ENCODE measurements around the gene ABCC8.
A peak's percentile ranks its signal among the peaks of the same experiment; 100 is the strongest.

ABCC8 gene

DNA sequence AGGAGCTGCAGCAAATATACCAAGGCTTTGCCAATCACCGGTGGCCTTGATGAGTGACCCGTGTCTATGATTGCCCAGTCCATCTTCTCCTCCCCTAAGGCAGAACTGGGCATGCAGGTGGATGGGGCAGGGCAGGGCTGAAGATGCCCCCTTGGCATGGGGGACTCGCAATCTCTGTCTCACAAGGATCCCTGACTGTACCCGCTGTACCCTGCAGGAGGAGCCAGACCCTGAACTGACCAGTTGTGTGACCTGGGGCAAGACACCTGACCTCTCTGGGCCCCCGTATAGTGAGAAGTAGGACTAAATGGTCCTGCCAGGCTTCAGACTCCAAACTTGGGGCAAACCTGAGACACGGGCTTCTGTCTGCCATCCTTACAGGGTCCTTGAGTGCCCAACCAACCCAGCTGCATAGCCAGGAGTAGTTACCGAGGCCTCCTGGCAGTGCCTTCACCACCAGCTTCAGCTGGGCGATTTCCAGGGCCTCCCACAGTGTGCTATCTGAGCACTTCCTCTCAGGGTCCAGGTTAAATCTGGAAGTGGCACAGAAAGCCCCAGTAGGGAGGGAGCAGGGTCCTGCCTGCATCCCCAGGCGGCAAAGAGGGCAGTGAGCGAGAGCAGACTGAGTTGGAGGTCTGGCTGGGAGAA lies 81.8 kb downstream of the ABCC8 start:
- ATAC-seq (replicated peaks) (no peak), DNase-seq (no peak)
- Mint-ChIP-seq H3K4me3 (no peak overlapping the region), H3K9me3 (no peaks in the 10 kb centered on the region), H3K36me3 (no peaks in the 10 kb centered on the region), H3K27me3 (peaks cover 0 to 17% of the 10 kb centered on the region in 2 donors), H3K4me1 (peaks cover 16 to 25% of the 10 kb centered on the region in 2 donors), H3K27ac (no peak overlapping the region)

DNA sequence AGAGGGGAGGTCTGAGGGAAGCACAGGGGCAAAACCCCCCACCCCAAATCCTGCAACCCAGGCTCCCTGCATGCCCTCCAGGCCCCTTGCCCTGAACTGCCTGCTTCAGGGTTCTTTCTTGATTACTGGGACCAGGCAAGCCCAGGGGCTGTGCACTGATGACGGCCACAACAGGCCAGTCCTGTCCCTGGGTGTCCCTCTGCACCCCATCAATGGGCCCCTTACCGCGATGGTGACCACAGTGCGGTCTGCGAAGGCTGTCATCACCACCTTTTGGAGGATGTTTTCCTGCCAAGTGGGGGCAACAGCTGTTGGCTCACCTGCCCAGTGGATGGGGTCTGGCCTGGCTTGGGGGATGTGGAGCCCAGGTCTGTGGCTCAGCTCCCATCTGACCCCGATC lies 83.2 kb downstream of the ABCC8 start:
- no peaks in the 10 kb centered on the region for H3K9me3 Mint-ChIP-seq
- H3K4me3 Mint-ChIP-seq, result no peak overlapping the region
- H3K4me1 Mint-ChIP-seq, result peaks cover 17 to 33% of the 10 kb centered on the region in 2 donors
- H3K36me3 Mint-ChIP-seq, result no peaks in the 10 kb centered on the region
- DNase-seq (no peak), ATAC-seq (replicated peaks) (no peak)
- H3K27me3 Mint-ChIP-seq, result peaks cover 5 to 22% of the 10 kb centered on the region in 2 donors
- H3K27ac Mint-ChIP-seq, result no peak overlapping the region

DNA sequence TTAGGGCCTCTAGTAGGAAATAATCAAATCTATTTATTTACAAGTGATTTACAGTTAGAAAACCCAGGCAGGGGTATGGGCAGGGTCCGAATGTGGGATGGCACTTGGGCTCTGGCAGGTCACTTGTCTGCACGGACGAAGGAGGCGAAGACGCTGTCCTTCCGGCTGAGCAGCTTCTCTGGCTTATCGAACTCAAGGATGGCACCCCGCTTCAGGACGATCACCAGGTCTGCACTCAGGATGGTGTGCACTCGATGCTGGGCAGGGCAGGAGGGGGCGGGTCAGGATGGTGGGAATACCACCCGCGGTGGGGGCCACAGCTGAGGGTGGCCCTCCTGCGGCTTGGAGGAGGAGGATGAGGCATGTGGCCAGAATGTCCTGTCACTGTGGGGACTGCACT lies 83.8 kb downstream of the ABCC8 start:
- no peak overlapping the region for H3K4me3 Mint-ChIP-seq
- DNase-seq, result no peak
- no peak overlapping the region for H3K27ac Mint-ChIP-seq

DNA sequence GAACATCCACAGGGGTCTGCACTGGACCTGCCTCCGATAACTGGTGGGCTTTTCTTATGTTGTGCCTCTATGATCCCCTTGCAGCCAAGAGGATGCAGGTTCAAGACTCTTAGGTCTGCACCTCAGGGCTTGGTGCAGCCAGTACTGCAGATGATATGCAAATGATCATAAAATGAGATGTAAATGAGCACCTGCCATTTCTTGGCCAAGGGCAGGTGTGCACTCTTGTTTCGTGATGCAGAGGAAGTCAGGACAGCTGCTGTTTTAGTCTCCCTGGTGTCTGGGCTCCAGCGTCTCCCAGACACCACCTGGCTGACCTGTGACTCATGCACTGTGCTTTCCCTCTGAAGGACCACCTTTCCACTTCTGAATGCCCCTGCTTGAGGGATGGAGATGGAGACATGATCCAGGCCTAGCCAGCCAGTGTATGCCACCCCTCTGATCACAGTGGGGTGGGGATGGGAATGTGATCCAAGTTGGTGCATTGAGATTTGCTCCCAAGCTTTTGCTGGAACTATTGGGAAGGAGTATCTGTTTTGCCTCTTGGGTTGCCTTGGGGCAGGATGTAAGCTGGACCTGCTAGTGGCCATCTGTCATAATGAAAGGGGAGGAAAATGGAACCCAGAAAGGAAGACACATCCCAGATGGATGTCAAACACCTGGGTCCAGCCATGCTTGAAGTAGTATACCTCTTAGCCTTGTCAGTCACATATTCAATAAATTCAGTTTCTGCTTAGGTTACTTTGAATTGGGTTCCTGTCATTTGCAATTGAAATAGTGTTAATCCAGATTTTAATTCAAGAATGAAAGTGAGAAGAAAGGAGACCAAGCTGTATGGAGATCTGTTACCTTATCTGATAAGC lies 84.9 kb downstream of the ABCC8 start:
- DNase-seq (no peak), ATAC-seq (replicated peaks) (peak; percentile 34 to 39)
- H3K36me3 Mint-ChIP-seq, result peaks cover 0 to 9% of the 10 kb centered on the region in 2 donors
- peaks cover 15 to 31% of the 10 kb centered on the region in 2 donors for H3K27me3 Mint-ChIP-seq
- H3K27ac Mint-ChIP-seq, result peak overlapping the region; percentile 21
- H3K4me3 Mint-ChIP-seq, result no peak overlapping the region
- no peaks in the 10 kb centered on the region for H3K9me3 Mint-ChIP-seq
- H3K4me1 Mint-ChIP-seq, result peaks cover 22 to 51% of the 10 kb centered on the region in 2 donors

More for the DNA sequence above, 83.8 kb downstream of the ABCC8 start:
- H3K36me3 Mint-ChIP-seq, result no peaks in the 10 kb centered on the region
- peaks cover 18 to 39% of the 10 kb centered on the region in 2 donors for H3K4me1 Mint-ChIP-seq
- peaks cover 6 to 21% of the 10 kb centered on the region in 2 donors for H3K27me3 Mint-ChIP-seq
- no peaks in the 10 kb centered on the region for H3K9me3 Mint-ChIP-seq
- ATAC-seq (replicated peaks), result no peak

DNA sequence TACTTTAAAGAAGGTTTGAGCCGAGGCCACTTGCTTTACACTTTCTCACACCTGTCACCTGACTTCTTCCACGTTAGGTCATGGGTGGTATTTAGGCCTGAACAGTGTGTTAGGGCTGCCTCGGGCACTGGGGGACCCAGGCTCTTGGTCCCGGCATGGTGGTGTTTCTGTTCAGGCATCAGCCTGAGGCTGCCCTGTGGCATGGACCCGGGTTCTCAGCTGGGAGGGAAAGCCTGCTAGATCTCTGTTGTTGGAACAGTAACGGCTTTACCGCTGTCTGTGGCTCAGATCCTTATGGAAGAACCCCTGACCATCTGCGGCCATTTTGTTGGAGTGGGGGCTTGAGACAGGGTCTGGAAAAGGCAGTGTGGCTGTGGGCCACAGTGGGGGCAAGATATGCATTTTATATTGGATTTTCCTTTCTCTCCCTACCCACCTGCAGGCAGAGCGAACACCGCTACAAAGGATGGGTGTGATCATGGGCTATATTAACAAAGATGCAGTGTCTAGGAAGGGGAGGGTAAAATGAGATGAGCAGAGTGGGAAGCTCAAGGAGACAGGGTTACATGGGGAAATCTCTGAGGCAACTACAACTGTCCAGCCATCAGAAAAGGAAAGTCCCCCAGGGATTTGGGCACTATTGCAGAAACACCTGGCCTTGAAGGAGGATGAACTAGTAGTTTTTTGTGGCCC lies 86.5 kb downstream of the ABCC8 start:
- H3K4me3 Mint-ChIP-seq, result peak overlapping the region; percentile 42 to 65
- peaks cover 26 to 63% of the 10 kb centered on the region in 2 donors for H3K4me1 Mint-ChIP-seq
- H3K9me3 Mint-ChIP-seq, result no peaks in the 10 kb centered on the region
- peaks cover 0 to 11% of the 10 kb centered on the region in 2 donors for H3K36me3 Mint-ChIP-seq
- H3K27ac Mint-ChIP-seq, result no peak overlapping the region
- ATAC-seq (replicated peaks) (no peak), DNase-seq (no peak)
- H3K27me3 Mint-ChIP-seq, result peaks cover 15 to 41% of the 10 kb centered on the region in 2 donors

DNA sequence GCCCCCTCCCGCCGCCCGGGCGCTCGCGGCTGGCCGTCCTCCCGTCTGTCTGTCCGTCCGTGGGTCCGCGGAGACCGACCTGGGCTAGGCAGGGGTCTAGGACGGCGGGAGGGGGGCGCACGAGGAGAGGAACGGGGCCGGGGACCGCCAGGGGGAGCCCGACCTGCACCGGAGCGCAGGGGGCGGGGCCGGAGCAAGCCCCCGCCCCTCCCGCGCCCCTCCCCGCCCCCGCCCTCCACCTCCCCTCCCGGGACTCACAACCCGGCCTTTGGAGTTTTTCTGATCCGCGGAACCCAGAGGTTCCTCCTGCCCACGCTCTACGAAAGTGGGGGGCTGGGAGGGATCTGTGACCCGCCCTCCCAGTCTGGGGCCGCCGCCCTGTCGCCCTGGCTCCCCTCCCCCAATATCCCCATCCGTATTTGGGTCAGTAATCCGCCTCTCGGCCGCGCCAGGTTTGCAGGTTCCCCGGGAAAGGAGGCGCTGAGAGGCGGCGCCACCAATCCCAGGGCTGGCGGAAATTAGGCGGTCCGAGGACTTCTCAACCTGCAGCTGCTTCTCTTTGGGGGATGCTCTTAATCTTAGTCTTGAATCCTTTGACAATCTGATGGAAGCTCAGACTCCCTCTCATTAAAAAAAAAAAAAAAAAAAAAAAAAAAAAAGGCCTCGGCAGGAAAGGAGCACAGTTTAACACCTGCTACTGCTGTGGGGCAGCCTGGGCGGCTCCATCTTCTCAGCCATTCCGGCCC lies 87.3 kb downstream of the ABCC8 start:
- H3K27me3 Mint-ChIP-seq, result peaks cover 15 to 48% of the 10 kb centered on the region in 2 donors
- ATAC-seq (replicated peaks), result peak; percentile 49 to 75
- H3K4me3 Mint-ChIP-seq, result peak overlapping the region; percentile 82 to 88
- H3K4me1 Mint-ChIP-seq, result peaks cover 26 to 63% of the 10 kb centered on the region in 2 donors
- DNase-seq, result peak; percentile 49
- H3K27ac Mint-ChIP-seq, result peak overlapping the region; percentile 62
- H3K36me3 Mint-ChIP-seq, result peaks cover 1 to 14% of the 10 kb centered on the region in 2 donors
- no peaks in the 10 kb centered on the region for H3K9me3 Mint-ChIP-seq

DNA sequence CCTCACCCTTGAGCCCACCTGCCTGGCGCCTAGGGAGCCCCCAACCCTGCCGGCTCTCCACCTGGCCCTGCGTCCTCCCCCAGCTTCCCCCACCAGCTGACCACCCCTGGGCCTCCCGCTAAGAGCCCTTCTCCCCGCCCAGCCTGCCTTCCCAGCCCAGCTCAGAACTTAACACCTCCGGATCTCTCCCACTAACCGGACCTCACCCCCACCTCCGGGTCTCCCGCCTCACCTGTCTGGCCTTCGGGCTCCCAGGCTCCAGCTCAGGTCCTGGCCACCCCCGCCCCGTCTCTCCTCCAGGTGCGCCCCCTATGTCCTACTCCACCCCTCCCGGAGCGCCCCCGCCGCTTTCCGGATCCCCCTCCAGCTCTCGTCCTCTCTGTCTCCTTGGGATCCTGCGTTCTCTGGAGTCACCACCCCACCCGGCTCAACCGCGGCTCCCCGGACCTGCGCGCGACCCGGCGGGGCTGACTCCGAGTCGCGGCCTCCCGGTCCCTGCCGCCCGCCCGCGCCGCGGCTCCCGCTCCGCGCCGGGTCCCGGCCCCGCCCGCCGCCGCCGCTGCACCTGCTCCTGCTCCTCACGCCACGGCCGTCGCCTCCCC lies 87.9 kb downstream of the ABCC8 start, which contains the start of gene KCNJ11:
Gene KCNJ11 (minus strand): TSS at position 51 of the 602 bp plus-strand sequence. CDS start 568 bp downstream, outside the sequence.
- Mint-ChIP-seq H3K4me1 (peaks cover 26 to 63% of the 10 kb centered on the region in 2 donors), H3K27ac (peak within 1 kb of the TSS; percentile 62), H3K4me3 (peak within 1 kb of the TSS; percentile 82 to 88), H3K9me3 (no peaks in the 10 kb centered on the region), H3K36me3 (peaks cover 1 to 14% of the 10 kb centered on the region in 2 donors), H3K27me3 (peaks cover 15 to 49% of the 10 kb centered on the region in 2 donors)
- ATAC-seq (replicated peaks), result peak; percentile 52 to 58
- no peak for DNase-seq

DNA sequence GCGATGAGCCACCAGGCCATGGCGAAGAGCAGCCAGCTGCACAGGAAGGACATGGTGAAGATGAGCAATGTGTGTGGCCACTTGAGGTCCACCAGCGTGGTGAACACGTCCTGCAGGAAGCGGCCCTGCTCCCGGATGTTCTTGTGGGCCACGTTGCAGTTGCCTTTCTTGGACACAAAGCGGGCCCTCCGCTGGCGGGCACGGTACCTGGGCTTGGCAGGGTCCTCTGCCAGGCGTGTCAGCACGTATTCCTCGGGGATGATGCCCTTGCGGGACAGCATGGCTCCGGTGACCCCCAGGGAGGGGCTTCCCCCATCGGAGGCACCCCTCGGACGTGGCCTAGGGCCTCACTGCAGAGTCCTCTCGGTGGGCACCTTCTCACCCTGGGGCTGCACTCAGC lies 88.8 kb downstream of the ABCC8 start:
- Mint-ChIP-seq H3K36me3 (peaks cover 1 to 14% of the 10 kb centered on the region in 2 donors), H3K9me3 (no peaks in the 10 kb centered on the region), H3K4me1 (peaks cover 26 to 63% of the 10 kb centered on the region in 2 donors), H3K27ac (no peak overlapping the region), H3K4me3 (peak overlapping the region in 1 of 2 donors; percentile 82), H3K27me3 (peaks cover 15 to 49% of the 10 kb centered on the region in 2 donors)
- DNase-seq (no peak), ATAC-seq (replicated peaks) (no peak)

DNA sequence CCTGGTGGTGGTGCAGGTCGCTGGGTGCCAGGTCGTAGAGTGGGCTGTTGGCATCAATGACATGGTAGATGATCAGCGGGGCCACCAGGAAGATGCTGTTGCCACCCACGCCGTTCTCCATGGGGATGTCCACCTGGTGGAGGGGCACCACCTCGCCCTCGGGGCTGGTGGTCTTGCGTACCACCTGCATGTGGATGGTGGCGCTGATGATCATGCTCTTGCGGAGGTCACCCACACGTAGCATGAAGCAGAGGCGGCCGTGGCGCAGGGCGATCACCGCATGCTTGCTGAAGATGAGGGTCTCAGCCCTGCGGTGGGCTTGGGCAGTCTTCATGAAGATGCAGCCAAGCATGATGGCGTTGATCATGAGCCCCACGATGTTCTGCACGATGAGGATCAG lies 89.4 kb downstream of the ABCC8 start:
- H3K27me3 Mint-ChIP-seq, result peaks cover 15 to 49% of the 10 kb centered on the region in 2 donors
- H3K27ac Mint-ChIP-seq, result peak overlapping the region; percentile 51
- no peak for ATAC-seq (replicated peaks)
- peaks cover 26 to 63% of the 10 kb centered on the region in 2 donors for H3K4me1 Mint-ChIP-seq
- H3K9me3 Mint-ChIP-seq, result no peaks in the 10 kb centered on the region
- peaks cover 1 to 15% of the 10 kb centered on the region in 2 donors for H3K36me3 Mint-ChIP-seq
- no peak for DNase-seq
- H3K4me3 Mint-ChIP-seq, result peak overlapping the region in 1 of 2 donors; percentile 39

DNA sequence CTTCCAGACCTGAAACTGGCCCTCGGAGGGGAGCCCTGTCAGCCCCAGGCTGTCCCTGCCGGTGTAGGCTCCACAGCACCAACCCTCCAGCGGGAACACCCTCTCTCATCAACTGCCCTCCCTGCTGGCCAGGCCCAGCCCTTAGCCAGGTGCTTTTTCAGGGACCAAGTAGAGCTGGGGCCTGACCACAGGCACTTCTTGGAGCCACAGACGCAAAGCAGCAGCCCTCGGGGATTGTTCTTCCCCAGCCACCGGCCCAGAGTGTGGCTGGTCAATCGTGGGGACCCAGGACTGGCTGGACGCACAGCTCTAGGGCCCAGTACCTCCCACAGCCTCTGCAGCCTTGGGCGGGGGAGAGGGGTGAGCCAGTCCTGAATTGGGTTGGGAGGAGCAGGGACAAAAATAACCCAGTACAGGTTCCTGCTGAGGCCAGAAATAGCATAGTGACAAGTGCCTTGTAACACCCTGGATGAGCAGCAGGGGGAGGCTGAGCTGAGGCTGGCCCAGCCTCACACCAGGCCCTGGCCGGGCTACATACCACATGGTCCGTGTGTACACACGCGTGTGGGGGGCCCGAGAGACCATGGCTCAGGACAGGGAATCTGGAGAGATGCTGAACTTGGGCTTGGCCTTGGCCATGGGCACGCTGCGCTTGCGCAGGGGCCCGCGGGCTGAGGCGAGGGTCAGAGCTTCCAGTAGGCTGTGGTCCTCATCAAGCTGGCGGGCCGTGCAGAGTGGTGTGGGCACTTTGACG lies 90.1 kb downstream of the ABCC8 start:
- peaks cover 1 to 18% of the 10 kb centered on the region in 2 donors for H3K36me3 Mint-ChIP-seq
- H3K4me3 Mint-ChIP-seq, result peak overlapping the region; percentile 53 to 54
- H3K27ac Mint-ChIP-seq, result peak overlapping the region; percentile 5
- H3K4me1 Mint-ChIP-seq, result peaks cover 22 to 58% of the 10 kb centered on the region in 2 donors
- no peaks in the 10 kb centered on the region for H3K9me3 Mint-ChIP-seq
- no peak for DNase-seq
- peaks cover 15 to 49% of the 10 kb centered on the region in 2 donors for H3K27me3 Mint-ChIP-seq
- ATAC-seq (replicated peaks), result peak; percentile 49 to 66

DNA sequence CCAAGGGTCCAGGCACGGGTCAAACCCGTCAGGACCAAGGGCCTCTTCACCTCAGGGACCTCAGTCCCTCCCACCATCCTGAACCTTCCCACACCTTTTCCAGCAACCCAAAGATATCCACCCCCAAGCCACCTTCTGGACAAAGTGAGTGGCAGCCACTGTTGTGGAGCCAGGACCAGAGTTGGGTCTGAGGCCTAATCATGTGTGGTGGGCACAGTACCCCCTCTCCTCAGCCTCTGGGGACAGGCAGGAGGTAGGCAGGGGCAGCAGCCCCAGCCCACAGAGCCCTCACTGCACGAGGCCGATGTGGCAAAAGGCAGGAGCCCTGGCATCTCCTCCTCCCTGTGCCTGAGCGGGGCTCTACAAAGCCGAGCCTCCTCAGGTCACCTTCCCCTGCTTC lies 90.7 kb downstream of the ABCC8 start:
- no peak overlapping the region for H3K27ac Mint-ChIP-seq
- H3K4me3 Mint-ChIP-seq, result peak overlapping the region; percentile 53 to 54
- no peak for ATAC-seq (replicated peaks)

DNA sequence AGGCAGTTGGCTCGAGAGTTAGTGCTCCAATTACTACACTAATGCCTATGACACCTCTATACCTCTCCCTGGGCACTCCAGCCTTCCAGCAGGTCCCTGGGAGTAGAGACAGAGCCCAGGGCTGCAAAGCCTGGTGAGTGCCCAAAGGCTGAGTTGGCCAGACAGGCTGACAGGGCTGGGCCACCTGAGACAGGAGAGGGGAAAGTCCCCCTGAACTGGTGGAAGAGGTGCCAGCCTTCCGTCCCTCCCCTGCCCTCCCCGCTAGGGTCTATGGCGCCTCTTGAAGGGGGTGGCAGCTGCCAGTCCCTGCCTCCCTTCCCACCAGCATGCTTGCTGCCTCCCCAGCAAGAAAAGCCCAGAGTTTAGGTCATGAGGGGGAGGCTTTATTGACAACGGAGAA lies 91.2 kb downstream of the ABCC8 start:
- H3K27ac Mint-ChIP-seq, result no peak overlapping the region
- DNase-seq (no peak), ATAC-seq (replicated peaks) (no peak)
- peak overlapping the region; percentile 39 to 54 for H3K4me3 Mint-ChIP-seq
- peaks cover 4 to 18% of the 10 kb centered on the region in 2 donors for H3K36me3 Mint-ChIP-seq
- no peaks in the 10 kb centered on the region for H3K9me3 Mint-ChIP-seq
- peaks cover 15 to 44% of the 10 kb centered on the region in 2 donors for H3K27me3 Mint-ChIP-seq
- peaks cover 17 to 50% of the 10 kb centered on the region in 2 donors for H3K4me1 Mint-ChIP-seq

More for the DNA sequence above, 90.7 kb downstream of the ABCC8 start:
- peaks cover 3 to 18% of the 10 kb centered on the region in 2 donors for H3K36me3 Mint-ChIP-seq
- no peaks in the 10 kb centered on the region for H3K9me3 Mint-ChIP-seq
- no peak for DNase-seq
- peaks cover 15 to 44% of the 10 kb centered on the region in 2 donors for H3K27me3 Mint-ChIP-seq
- H3K4me1 Mint-ChIP-seq, result peaks cover 17 to 52% of the 10 kb centered on the region in 2 donors
